Cardiac fibroblast (primary cell): Measurements from ENCODE around the gene BCL2L15.

ENCODE experiments used
- DNase-seq, 2 donors: peaks; one replicate each; pipeline versions ENCODE4 v3.0.0 to v3.0.0-alpha.2; 2010; ENCODE audit warnings: low read depth in 2 of 2
- H3K4me3 ChIP-seq, 2 donors: replicated peaks in 1 of 2; 1 replicate in 1 of 2; 2 replicates in 1 of 2; pipeline ENCODE4 v1.5.1; 2011; ENCODE audit warnings: low read depth in 2 of 2, low read length in 2 of 2, mild to moderate bottlenecking in 2 of 2, moderate library complexity in 1 of 2
- TF ChIP-seq, protein P1 (sequence below): IDR thresholded peaks from one replicate; pipeline ENCODE4 v1.5.1; 2011; ENCODE audit warnings: low read depth, mild to moderate bottlenecking, low read length, inconsistent platforms

The BCL2L15 gene

DNA sequence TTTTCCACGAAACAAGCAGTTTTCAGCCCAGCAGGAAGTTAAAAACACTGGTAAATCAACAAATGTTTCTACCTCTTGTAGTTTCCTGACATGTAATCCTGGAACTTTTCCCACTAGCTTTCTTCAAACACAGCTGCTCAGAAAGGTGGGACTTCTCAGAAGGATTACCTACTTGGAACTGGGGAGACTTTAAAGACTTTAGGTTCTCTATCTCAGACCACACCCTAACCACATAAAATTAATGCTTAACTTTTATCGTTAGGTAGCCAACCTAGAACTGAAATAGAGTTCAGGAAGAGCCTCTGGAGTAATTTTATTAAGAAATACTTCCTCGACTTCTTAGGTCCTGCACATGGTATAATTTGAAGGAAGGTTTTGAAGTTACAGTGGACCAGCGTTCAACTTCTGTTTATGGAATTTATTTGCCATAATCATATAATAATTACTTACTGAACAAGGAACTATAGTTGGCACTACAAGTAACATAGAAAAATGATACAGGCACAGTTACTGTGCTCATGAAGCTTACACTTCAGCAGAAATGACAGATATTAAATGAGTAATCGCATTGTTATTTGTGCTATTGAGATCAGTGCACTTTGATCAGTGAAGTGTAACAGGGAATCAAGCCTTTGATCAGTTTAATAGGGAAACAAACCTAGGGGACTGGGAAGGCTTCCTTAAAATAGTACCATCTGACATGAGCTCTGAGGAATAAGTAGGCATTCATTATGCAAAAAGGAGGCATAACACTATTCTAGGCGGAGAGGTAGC is at the start of gene BCL2L15:
Gene BCL2L15 (minus strand): TSS at position 180 of the 774 bp plus-strand sequence. CDS start 206 bp downstream, outside the sequence.
- DNase-seq: no peak
- TF ChIP-seq, protein P1, sequence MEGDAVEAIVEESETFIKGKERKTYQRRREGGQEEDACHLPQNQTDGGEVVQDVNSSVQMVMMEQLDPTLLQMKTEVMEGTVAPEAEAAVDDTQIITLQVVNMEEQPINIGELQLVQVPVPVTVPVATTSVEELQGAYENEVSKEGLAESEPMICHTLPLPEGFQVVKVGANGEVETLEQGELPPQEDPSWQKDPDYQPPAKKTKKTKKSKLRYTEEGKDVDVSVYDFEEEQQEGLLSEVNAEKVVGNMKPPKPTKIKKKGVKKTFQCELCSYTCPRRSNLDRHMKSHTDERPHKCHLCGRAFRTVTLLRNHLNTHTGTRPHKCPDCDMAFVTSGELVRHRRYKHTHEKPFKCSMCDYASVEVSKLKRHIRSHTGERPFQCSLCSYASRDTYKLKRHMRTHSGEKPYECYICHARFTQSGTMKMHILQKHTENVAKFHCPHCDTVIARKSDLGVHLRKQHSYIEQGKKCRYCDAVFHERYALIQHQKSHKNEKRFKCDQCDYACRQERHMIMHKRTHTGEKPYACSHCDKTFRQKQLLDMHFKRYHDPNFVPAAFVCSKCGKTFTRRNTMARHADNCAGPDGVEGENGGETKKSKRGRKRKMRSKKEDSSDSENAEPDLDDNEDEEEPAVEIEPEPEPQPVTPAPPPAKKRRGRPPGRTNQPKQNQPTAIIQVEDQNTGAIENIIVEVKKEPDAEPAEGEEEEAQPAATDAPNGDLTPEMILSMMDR: no peak
- no peak within 1 kb of the TSS for H3K4me3 ChIP-seq

DNA sequence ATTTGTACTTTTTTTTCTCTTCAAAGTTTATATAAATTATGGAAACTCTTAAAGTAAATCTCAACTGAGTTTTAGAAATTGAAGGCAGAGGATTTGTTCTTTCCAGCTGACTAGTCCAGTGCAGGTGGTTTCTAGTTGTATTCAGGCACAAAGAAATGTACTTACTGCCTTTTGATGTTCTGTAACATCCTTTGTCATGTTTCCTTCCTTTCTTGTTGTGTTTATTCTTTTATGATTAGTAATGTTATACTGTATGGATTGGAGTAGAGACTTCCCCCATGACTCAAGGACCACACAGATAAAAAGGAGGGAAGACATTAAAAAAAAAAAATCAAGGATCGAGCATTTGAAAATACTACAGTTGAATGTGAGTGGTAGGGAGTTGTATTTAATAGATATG is 49.8 kb upstream of the BCL2L15 start:
- H3K4me3 ChIP-seq: no peak overlapping the region
- TF ChIP-seq, protein P1: no peak
- peak in 1 of 2 donors; percentile 63 for DNase-seq

DNA sequence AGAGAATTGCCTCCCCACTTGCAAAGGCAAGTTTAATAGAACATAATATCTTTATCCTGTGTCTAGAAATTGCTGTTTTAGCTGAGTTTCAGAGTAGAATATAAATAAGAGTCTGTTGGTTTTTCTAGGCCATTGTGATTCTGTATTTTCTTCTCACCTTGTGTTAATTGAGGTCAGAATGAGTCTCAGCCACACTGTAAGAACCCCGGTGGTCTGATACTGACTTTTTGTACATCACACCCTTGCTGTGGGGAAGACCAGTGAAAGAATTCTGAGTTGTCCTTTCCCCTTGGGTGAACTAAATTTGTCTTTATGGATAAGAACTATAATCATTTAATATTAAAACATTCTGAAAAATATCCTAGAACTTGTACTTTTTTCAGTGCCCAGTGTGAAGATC is 48.6 kb upstream of the BCL2L15 start:
- TF ChIP-seq, protein P1: no peak
- H3K4me3 ChIP-seq: no peak overlapping the region
- no peak for DNase-seq

DNA sequence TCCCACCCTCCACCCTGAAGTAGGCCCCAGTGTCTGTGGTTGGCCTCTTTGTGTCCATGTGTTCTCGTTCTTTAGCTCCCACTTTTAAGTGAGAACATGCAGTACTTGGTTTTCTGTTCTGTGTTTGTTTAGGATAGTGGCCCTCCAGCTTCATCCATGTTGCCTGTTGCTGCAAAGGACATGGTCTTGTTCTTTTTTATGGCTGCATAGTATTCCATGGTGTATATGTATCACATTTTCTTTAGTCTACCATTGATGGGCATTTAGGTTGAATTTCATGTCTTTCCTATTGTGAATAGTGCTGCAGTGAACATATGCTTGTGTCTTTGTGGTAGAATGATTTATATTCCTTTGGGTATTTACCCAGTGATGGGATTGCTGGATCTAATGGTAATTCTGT is 47.8 kb upstream of the BCL2L15 start:
- no peak overlapping the region for H3K4me3 ChIP-seq
- DNase-seq: no peak
- TF ChIP-seq, protein P1: no peak

DNA sequence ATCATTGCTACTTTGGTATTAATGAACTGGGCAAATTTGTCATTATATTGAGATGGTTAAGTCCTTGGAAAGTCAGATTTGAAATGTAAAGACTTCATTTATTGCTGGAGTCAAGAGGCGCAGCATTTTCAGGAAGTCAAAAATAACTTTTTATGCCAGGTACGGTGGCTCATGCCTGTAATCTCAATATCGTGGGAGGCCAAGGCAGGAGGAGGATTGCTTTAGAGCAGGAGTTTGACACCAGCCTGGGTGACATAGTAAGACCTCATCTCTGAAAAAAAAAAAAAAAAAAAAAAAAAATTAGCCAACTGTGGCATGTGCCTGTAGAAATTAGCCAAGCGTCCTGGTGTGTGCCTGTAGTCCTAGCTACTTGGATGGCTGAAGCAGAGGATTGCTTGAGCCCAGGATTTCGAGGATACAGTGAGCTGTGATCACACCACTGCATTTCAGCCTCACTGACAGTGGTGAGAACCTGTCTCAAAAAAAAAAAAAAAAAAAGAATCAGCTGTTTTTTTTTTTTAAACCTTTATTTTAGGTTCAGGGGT is 47.2 kb upstream of the BCL2L15 start:
- no peak for DNase-seq
- no peak overlapping the region for H3K4me3 ChIP-seq
- TF ChIP-seq, protein P1: no peak

DNA sequence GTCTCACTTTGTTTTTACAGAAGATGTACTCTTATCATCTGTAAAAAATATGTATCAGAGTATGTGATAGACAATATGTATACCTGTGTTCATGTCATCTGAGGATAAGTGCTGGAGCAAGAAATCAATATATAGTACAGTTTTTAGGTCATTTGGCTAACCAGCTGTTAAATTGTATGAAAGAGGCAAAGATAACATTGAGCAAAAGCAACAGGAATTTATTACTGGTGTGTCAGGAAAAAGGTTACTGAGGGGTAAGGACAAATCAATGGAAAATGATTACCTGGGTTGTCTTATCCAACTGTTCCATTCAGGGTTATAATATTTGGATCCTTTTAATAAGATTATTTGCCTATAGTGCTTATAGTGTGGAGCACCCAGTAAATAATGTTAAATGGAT is 46.6 kb upstream of the BCL2L15 start:
- DNase-seq: no peak
- TF ChIP-seq, protein P1: no peak
- H3K4me3 ChIP-seq: no peak overlapping the region
